CD4-positive, alpha-beta T cell treated with Interleukin-17A for 4 hours (primary cell): Measurements from ENCODE around the gene SERTAD3.
"Not testable (repeated sequence)": the region's sequence is repeated elsewhere in the genome, so short reads cannot be mapped to it uniquely, and the experiment has no call there.

Source experiments
- DNase-seq: peaks from one replicate; pipeline ENCODE4 v3.0.0-alpha.2; 2020; ENCODE audit warnings: mixed read lengths

Gene SERTAD3

DNA sequence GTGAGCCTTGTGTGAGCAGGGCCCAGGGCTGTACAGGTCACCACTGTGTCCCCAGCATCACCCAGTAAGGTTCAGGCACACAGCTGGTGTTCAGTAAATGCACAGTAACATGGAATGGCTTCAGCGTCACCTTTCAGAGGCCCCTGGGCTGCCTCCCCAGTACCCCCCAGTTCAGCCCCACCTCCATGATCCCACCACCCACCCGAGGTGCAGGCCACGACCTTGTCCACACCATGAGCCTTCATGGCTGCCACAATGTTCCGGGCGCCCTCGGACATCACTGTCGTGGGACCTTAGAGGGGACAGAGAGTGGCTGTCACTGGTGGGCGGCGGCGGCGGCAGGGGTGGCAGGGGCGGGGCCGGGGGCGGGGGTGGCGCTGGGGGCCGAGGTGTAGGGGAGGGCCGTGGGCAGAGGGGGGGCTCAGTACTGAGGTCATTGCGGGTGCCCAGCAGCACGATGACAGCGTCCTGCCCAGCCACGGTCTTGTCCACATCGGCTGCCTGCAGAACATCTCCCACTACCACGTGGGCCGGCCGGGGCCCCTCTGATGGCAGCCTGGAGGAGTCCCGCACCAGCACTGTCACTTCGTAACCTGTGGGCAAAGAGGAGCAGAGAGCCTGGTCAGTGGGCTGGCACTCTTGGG lies 13.9 kb upstream of the SERTAD3 start:
- no peak for DNase-seq

DNA sequence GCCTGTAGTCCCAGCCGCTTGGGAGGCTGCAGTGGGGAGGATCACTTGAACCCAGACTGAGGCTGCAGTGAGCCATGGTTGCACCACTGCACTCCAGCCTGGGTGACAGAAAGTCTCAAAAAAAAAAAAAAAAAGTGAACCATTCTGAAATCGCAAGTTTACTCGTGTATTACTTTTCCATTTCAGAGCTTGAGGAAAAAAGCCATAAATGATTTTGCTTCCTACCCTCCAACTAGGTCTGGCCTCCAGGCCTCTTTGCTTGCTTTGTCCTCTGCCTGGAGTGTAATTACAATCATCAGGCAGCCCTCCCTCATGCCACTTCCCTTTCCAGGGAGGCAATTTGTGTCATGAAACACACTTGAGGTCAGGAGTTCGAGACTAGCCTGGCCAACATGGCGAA lies 12.9 kb upstream of the SERTAD3 start:
- DNase-seq, result no peak

DNA sequence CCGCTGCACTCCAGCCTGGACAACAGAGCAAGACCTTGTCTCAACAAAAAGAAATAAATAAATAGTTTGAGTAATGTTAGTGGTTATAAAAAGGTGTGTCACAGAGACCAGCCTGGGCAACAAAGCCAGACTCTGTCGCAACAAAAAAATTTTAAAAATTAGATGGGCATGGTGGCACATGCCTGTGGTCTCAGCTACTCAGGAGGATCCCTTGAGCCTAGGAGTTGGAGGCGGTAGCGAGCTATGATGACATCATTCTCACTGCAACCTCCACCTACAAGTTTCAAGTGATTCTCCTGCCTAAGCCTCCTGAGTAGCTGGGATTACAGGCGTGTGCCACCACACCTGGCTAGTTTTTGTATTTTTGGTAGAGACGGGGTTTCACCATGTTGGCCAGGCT lies 9.8 kb upstream of the SERTAD3 start:
- not testable (repeated sequence) for DNase-seq

DNA sequence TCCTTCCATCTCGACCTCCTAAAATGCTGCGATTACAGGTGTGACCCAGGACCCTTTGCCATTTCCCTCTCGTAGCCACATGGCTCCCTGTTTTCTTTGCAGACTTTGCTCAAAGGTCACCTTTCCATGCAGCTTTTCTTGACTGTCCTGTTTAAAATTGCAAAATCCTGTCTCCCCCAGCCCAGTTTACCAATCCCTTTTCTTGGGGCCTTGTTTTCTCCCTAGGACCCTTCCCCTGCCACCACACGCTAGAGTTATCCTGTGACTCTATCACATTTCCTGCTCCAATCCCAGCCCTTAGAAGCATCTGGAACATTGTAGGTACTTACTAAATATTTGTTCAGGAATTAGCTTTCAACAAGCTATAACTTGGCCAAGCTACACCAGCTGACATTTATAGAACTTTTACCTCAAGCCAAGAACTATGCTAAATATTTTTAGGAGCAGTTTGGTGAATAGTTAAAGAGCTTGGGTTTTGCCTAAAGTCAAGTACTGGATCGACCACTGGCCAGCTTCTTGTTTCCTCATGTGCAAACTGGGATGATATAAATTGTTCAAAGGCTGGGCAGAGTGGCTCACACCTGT lies 9.1 kb upstream of the SERTAD3 start:
- no peak for DNase-seq

DNA sequence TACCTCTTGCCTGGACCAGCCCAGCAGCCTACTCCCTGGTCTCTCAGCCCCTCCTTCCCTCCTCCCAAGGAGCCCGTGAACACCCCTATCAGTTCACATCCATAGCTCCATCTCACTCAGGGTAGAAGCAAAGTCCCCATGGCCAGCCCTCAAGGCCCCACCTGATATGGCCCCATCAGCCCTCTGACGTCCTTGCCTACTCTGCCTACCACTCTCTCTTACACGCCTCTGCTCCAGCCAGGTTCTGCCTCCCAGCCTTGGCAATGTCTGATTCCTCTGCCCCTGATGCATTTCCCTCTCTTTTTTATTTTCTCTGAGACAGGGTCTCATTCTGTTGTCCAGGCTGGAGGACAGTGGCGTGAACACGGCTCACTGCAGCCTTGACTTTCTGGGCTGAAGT lies 7.9 kb upstream of the SERTAD3 start:
- DNase-seq, result no peak

DNA sequence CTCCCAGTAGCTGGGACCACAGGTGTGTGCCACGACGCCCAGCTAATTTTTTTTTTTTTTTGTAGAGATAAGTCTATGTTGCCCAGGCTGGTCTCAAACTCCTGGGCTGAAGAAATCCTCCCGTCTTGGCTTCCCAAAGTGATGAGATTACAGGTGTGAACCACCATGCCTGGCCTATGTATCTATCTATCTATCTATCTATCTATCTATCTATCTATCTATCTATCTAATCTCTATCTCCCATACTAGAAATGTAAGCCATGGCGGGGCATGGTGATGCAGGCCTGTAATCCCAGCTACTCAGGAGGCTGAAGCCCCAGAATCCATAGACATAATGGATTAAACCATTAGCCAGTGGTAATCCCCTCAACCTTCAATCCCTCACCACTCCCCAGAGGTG lies 6.5 kb upstream of the SERTAD3 start:
- no peak for DNase-seq

DNA sequence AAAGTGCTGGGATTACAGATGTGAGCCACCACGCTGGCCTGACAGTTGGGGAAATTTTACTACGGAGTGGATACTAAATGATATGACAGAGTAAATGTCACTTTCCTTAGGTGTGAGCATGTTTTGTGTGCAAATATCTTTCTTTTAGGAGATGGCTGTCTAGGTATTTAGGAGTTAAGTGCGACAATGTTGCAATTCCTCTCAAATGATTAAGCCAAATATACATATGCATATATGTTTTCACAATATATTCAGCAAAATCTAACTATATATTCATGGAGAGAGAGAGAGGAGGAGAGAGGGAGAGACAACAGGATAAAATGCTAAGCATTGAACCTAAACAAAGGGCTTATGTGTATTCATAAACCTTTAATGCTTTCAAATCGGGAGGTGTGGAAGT lies 5.4 kb upstream of the SERTAD3 start:
- DNase-seq, result no peak

DNA sequence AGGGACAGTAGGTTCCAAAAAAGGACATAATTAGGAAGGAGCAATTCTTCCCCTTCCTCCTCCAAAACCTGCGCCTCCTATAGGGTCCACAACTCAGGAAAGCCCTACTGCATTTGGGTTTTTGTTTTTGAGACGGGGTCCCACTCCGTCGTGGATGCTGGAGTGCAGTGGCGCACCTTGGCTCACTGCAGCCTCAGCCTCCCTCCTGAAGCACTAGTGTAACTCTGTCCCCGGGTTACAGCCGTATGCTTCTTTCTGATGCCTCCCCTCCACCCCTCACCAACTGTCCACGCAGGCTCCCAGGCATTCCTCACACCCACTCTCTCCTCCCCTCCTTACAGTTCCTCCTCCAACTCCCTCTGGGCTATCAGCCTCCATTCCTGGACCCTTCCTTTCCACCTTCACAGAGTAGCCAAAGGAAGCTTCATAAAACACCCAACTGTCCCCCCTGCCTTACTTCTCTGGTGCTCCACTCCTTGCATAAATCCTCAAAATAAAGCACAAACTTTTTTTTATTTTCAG lies 2.2 kb upstream of the SERTAD3 start:
- DNase-seq, result no peak

DNA sequence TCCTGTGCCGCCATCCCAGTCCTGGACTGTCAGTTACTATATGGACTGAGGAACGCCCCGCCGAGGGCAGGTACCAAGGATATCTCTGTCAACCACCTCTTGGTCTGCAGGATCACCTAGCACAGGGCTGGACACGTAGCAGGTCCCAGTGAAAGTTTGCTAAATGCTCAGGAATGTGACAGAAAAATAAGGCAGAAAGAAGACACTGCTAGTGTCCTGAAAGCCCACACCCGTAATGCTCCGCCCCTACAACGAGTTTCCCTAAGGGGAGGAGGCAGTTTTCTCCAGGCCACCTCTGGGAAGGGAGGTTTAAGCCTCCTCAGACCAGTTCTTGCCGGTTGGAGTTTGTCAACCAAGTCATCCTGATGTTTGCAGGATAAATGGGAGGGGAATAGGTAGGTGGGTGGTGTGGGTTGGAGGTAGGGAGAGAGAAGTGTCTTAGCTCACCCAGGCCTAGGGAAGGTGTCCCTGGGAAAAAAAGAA lies 1.7 kb upstream of the SERTAD3 start:
- no peak for DNase-seq

DNA sequence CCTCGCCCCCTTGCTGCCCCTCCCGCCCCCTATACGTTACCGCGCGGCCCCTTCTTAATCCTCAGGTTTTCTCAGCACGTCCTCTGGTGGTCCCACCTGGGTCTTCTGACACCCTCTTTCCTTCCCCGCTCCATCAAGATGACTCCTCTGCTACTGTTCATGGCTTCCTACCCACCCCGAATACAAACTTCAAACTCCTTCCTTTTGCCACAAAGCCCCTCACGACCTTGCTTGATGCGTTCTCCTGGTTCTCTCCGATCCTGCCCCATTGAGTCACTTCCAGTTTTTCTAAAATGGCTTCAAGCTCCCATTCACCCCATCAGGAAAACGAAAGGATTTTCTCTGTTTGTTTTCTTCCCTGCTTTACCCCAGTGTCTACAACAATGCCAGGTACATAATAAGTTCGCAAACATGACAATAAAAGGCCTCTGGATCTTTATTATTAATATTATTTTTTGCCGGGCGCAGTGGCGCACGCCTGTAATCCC lies 734 bp upstream of the SERTAD3 start:
- no peak for DNase-seq

DNA sequence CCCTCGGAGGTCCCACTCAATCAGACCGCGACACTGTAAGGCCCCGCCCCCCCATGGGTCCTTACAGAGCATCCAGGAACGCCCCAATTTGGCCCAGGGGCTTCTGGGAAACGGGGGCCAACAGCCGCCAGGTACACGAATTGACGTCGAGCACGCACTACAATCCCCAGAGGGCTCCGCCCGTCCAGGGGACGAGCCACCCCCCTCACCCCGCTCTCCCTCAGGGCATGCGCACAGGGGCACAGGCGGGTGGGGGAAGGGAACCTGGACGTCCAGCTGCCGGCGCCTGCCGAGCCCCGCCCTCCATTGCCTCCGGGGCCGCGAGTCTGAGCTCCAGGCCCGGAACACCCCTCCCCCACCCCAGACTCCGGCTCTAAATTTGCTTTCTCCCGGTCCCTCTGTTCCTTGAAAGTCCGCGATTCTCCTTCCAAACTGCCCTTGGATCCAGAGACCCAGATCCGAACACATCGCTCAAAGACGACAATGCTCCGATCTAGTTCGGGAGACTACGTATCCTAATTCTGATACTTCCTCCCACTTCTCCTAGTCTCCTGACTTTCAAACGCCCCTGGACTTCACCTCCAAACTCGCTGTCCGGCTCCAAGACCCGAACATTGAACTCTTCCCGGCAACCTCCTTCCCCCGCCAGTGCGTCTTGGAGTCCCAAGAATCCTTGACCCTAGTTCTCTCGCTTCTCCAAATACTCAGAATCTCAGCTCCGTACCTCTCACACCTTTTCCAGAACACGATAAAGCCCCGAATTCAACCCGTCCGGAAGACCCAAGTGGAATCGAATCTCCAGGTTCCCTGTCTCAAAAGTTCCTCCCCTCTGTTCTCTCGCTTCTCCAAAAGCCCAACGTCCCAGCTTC lies 770 bp downstream of the SERTAD3 start:
- DNase-seq, result peak; percentile 100

DNA sequence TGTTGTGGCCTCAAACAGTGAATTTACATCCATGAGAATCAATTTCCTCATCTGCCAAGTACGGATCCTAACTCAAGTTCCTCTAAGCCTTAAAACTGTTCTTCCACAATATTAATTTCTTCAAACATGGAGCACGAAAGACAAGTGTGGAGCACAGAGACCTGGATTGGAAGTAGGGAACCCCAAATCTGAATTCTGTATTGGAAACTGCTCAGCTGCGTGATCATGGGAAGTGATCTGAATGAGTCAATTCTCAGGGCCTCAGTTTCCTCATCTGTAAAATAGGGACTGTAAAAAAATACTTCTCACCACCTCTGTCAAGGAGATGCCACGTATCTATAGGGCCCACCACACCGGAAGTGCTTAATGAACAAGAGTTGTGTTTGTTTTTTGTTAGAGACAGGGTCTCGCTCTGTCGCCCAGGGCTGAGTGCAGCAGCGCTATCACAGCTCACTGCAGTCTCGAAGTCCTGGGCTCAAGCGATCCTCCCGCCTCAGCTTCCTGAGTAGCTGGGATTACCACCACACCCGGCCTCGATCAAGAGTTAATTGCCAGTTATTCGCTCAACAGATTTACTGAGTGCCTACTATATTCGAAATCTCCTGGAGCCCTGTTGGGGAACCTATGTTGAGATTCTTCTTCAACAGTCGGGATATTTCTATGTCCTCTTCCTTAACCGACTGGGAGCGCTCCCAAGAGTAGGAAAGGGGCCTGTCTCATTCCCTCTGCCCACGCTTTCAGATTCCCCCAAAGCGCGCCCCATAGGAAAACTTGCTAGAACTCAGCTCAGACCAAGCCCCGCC lies 1.6 kb downstream of the SERTAD3 start:
- no peak for DNase-seq

DNA sequence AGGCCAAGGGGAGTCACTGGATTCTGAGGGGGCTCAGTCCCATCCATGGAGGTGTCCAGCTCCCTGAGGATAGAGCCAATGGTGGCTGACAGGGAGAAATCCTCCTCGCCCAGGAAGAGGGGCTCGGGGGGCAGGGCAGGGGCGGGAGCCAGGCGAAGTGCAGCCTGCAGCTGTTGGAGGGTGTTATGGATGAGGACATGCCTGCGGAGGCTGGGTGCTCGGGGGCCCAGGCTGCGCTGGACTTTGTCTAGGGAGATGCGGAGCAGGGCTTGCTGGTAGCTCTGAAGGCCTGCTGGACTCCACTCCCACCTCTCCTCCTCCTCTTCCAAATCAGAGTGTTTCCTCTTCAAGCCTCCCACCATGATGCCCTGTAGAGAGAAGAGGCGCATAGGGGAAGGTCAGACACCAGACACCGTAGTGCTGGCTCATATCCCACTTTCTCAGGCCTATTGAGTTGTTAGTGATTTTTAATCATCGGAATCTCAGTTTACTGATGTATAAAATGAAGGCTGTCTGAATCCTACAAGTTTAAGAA lies 2.3 kb downstream of the SERTAD3 start:
- no peak for DNase-seq

DNA sequence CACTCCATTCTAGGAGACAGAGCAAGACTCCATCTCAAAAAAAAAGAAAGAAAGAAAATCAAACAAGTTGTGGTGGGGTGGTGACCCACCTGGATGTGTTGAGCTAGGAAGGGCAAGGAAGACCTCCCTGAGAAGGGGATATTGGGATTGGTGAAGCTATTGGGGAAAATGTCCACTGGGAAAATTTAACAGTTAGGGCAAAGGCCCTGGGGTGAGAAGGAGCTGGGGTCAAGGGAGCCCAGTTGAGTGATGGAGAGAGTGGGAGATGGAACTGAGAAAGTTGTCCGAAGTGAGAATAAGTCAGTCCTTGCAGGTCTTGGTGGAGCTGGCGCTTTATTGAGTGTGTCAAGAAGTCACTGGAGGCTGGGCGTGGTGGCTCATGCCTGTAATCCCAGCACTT lies 5.9 kb downstream of the SERTAD3 start:
- no peak for DNase-seq

DNA sequence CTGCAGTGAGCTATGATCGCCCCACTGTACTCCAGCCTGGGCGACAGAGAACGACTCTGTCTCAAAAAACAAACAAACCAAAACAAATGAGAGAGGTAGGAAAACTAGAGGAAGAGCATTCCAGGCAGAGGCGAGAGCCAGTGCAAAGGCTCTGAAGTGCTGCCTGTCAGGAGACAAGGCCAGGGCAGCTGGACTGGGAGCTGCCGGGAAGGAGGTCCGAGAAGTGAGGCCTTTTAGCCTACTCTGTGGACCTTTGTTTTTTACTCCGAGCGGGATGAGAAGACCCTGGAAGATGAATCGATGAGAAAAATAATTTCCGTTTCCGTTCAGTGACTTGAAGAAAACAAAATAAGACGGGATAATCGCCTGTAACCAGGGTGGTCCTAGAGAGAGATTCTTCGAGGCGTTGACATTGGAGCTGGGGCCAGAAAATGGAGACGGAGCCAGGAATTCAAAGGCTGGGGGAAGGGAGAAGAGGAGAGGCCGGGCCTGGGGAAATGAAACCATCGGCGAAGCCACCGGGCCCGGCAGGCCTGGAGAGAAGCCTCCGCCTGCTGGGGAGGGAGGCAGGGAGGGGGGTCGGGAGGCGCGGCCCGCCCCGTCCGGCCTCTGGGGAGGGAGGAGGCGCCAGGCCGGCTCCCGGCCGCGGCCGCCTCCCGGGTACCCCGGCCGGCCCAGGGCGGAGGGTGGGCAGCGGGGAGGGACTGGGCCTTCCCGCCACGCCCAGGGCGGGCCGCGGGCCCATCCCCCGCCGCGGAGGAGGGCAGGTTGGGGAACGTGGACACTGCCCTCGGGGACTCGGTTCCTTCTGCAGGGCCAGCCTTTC lies 10.5 kb downstream of the SERTAD3 start:
- peak; percentile 70 for DNase-seq

DNA sequence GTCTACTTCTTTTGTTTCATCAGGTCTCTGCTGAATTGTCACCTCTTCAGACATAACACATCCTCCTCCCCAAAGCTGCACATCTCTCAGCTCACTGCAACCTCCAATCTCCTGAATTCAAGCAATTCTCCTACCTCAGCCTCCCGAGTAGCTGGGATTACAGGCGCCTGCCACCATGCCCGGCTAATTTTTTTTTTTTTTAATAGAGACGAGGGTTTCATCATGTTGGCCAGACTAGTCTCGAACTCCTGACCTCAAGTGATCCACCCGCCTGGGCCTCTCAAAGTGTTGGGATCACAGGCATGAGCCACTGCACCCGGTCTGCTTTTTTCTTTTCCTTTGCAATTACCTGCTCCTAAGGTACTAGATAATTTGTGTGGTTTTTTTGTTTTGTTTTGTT lies 11.4 kb downstream of the SERTAD3 start:
- not testable (repeated sequence) for DNase-seq

DNA sequence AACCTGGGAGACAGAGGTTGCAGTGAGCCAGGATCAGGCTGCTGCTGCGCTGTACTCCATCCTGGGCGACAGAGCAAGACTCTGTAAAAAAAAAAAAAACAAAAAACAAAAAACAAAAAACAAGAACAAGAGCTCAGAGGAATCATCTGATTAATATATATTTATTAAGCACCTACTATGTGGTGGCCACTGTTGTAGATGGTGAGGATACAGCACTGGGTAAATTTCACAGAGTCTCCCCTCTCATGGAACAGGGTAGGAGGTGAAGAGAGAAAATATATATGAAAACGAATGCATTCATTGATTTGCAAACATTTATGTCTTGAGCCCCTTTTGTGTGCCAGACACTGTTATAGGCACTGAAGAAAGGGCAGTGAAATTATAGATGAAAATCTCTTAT lies 12.4 kb downstream of the SERTAD3 start:
- no peak for DNase-seq

DNA sequence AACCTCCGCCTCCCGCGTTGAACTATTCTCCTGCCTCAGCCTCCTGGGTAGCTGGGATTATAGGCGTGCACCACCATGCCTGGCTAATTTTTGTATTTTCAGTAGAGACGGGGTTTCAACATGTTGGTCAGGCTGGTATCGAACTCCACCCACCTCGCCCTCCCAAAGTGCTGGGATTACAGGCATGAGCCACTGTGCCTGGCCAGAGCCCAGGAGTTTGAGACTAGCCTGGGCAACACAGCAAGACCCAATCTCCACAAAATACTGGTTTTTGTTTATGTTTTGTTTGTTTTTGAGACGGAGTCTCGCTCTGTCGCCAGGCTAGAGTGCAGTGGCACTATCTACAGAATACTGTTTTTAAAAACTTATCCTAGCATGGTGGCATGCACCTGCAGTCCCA lies 13.9 kb downstream of the SERTAD3 start:
- DNase-seq, result not testable (repeated sequence)

DNA sequence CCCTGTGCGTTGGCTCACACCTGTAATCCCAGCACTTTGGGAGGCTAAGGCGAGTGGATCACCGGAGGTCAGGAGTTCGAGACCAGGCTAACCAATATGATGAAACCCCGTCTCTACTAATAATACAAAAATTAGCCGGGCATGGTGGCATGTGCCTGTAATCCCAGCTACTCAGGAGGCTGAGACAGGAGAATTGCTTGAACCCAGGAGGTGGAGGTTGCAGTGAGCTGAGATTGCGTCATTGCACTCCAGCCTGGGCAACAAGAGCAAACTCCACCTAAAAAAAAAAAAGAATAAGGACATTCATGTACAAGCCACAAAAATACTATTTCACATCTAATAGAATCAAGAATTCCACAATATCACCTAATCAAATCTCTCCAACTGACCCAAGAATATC lies 15.9 kb downstream of the SERTAD3 start:
- not testable (repeated sequence) for DNase-seq

DNA sequence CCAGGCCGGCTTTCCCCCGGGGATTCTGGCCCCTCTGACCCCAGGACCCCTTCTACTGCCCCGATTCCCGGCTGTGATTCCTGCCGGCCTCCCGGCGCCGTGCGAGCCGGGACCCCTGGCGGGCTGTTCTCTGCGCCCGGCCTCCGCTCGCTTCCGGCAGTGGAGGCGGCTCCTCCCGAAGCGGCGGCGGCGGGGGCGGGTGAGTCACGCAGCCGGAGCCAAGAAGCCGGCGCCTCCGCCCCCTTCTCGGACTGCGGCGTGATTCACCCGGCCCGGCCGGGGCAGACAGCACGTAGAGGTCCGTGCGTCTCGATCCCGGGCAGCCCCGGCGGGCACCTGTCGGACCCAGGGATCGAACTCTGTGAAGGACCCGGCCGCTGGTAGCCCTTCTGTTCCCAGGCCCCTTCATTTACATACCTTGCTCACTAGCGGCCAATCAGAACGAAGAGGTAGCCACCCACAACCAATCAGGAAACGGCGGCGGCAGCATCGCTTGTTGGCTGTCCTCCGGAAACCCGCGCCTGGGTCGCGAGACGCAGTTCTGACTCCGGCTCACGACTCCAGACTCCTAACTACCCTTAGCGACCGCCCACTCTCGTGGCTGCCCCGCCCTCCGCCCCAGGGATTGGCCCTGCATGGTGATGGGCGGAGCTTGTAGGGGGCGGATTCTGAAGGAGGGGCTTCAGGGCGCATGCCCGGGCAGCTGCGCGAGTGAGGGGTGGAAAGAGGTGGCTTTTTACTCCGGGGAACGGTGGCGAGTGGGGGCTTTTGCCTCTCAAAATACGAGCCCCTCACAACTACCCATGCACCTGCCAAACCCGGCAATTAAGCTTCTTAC lies 18.5 kb downstream of the SERTAD3 start, which contains the start of gene SERTAD1:
Gene SERTAD1, minus strand, starts transcription at position 543 of the 838 bp plus-strand sequence. CDS start 2,446 bp downstream, outside the sequence.
- DNase-seq, result peak; percentile 100
